ENCODE data around the gene SQOR. TPM values are rescaled to one million over a fixed set of nuclear protein-coding genes. Genes with fewer than 3 reads are reported as not detected.
A peak's percentile ranks its signal among the peaks of the same experiment; 100 is the strongest.
"Not testable (repeated sequence)": the region's sequence is repeated elsewhere in the genome, so short reads cannot be mapped to it uniquely, and the experiment has no call there.

Gene SQOR
- total RNA-seq, 1 experiment from 2014 or later = 82.8 TPM

DNA sequence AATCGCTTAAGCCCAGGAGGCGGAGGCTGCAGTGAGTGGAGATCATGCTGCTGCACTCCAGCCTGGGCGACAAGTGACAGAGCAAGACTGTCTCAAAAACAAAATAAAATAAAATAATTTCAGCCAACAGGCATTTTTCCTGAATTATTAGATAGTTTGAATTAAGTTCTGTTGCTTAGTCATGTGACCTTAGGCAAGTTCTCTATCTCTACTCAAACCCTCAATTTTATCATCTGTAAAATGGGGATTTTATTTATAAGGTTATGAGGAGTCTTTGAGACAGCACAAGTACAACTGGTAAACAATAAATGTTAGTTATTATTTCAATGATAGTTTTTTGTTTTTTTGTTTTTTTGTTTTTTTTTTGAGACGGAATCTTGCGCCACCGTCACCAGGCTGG is 13.0 kb downstream of the SQOR start:
- Histone ChIP-seq H3K27me3 (no peaks in the 10 kb centered on the region), H3K4me3 (no peak overlapping the region), H3K36me3 (peaks cover 9% of the 10 kb centered on the region), H3K9me3 (no peaks in the 10 kb centered on the region)
- no peak for DNase-seq

DNA sequence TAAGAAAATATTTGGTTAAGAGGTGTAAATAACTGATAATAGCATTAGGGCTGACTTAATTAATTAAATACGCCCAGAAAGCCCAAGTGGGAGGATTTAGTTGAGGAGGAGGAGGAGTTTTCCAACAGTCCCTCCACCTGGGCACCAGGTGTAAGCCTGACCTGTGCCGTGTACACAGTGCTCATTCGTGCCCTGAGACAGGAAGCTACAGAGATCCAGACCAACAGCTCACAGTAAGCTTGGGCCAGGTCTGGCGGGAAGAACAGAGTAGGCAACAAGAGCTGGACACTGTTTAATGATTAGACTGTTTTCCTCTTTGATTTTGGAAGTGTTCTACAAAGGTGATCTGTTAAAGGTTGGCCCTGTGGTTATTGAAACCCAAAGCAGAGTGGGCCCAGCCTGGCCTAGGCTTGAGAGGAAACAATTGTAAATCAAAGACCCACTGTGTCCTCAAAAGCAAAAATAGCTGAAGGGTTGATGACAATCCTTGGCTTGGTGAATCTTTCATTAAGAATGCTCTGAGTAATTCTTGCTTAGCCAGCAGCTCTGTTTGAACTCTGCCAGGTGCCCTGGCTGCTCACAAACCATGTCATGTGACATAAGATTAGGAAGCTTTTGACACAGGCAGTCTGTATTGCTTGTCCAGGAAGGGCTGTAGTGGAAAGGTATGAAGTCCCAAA is 13.8 kb downstream of the SQOR start:
- peak; percentile 78 for DNase-seq
- no peaks in the 10 kb centered on the region for H3K9me3 ChIP-seq
- no peak overlapping the region for H3K4me3 ChIP-seq
- no peaks in the 10 kb centered on the region for H3K27me3 ChIP-seq
- peaks cover 9% of the 10 kb centered on the region for H3K36me3 ChIP-seq

DNA sequence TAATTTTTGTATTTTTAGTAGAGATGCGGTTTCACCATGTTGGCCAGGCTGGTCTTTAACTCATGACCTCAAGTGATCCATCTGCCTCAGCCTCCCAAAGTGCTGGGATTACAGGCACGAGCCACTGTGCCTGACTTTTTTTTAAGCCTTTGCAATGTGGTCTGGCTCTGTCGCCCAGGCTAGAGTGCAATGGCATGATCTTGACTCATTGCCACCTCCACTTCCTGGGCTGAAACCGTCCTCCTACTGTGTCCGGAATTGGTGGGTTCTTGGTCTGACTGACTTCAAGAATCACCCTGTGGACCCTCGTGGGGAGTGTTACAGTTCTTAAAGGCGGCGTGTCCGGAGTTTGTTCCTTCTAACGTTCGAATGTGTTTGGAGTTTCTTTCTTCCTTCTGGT is 15.2 kb downstream of the SQOR start:
- H3K27me3 ChIP-seq = not testable (repeated sequence)

DNA sequence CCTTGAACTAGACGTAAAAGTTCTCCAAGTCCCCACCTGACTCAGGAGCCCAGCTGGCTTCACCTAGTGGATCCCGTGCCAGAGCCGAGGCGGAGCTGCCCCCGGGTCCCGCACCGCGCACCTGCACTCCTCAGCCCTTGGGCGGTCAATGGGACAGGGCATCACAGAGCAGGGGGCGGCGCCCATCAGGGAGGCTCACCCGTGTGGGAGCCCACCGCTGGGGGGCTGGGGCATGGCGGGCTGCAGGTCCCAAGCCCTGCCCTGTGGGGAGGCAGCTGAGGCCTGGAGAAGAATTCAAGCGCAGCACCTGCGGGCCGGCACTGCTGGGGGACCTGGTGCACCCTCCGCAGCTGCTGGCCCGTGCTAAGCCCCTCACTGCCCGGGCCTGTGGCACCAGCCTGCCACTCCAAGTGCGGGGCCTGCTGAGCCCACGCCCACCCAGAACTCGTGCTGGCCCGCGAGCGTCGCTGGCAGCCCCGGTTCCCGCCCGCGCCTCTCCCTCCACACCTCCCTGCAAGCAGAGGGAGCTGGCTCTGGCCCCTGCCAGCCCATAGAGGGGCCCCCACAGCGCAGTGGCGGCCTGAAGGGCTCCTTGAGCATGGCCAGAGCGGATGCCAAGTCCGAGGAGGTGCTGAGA is 16.2 kb downstream of the SQOR start:
- Histone ChIP-seq H3K4me3 (no peak overlapping the region), H3K9me3 (no peaks in the 10 kb centered on the region), H3K27me3 (no peaks in the 10 kb centered on the region), H3K36me3 (peaks cover 9% of the 10 kb centered on the region)
- no peak for DNase-seq

More for the DNA sequence above, 15.2 kb downstream of the SQOR start:
- peak; percentile 33 for DNase-seq
- not testable (repeated sequence) for H3K36me3 ChIP-seq, H3K9me3 ChIP-seq, H3K4me3 ChIP-seq

DNA sequence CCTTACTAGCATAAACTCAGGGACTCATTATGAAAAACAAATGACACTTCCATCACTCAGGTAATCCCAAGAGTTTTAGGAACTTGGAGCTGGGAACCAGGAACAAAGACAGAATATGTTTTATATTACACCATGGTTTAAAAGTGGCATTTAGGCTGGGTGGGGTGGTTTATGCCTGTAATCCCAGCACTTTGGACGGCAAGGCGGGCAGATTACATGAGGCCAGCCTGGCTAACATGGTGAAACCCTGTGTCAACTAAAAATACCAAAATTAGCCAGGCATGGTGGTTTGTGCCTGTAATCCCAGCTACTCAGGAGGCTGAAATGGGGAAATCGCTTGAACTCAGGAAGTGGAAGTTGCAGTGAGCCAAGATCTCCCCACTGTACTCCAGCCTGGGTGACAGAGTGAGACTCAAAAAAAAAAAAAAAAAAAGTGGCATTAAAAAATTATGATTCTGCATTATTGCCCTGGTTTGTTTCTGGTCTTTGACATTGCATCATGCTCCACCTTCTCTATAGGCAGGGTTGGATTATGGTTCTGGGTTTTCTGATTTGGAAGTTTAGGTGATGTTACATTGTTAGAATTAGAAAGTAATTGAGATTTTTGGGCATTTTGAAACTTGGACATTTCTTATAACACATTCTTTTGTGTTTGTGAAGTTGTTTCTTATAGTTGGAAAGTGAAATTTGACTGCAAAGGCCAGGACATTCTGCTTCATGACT is 19.0 kb downstream of the SQOR start:
- DNase-seq = no peak
- H3K4me3 ChIP-seq = no peak overlapping the region
- H3K9me3 ChIP-seq = no peaks in the 10 kb centered on the region

GRCh38 chr15:45654749-45655148 is 19.9 kb downstream of the SQOR start:
- Histone ChIP-seq H3K4me3 (no peak overlapping the region), H3K36me3 (peaks cover 14% of the 10 kb centered on the region), H3K27me3 (no peaks in the 10 kb centered on the region), H3K9me3 (no peaks in the 10 kb centered on the region)
- DNase-seq = no peak

More for the DNA sequence above, 19.0 kb downstream of the SQOR start:
- Histone ChIP-seq H3K27me3 (no peaks in the 10 kb centered on the region), H3K36me3 (peaks cover 9% of the 10 kb centered on the region)

DNA sequence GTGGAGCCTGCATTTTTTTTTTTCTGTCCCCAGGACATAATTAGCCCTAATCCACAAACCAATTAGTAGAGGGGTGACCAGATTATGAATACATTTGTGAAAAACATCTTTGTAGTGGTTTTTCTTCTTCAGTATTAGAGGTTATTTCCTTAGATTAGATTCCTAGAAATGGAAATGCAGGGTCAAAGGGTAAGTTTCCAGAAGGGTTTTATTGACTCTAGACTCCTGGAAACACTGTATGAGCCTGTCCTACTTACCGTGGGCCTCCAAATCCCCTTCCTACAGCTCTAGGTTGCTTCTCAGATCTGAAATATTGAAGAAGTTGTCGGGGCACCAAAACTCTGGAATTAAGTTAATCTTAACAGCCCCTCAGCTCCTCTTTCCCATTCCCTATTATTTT is 22.4 kb downstream of the SQOR start:
- Histone ChIP-seq H3K27me3 (no peaks in the 10 kb centered on the region), H3K9me3 (no peaks in the 10 kb centered on the region), H3K4me3 (no peak overlapping the region), H3K36me3 (peaks cover 15% of the 10 kb centered on the region)
- no peak for DNase-seq

DNA sequence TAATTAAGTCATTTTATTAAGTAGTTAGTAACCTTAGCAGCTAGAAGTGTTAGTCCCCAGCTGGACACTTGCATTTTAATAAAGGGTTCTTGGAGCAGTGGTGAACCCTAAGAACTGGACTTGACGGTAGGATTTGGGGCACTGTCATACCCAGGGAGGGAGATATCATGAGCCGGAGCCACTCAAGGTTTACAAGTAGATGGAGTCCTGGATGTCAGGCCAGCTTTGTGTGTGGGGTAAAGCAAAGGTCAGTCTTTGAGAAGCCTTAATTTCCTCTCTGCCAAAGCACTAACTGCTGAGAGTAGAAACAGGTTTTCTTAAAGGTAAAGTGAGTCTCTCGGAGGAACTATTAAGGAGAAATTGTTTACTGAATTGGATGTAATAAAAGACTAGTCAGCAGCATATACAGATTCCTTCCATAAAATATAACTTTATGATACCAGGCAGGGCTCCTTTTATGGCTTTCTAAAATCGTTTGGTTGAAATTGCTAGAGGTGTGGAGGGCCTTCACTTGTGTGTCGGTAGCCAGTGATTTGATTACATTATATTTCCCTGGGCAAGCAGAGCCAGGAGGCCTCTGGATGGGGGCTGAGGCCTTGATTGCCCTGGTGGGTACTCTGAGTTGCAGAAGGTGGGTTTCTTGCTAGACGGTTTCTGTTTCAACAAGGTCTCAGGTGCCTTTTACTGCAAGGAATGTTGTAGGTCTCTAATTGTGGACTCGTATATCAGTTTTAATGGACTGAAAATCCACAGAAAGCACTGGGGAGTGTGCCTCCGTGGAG is 23.1 kb downstream of the SQOR start:
- Histone ChIP-seq H3K36me3 (peaks cover 20% of the 10 kb centered on the region), H3K9me3 (no peaks in the 10 kb centered on the region), H3K4me3 (no peak overlapping the region), H3K27me3 (no peaks in the 10 kb centered on the region)
- no peak for DNase-seq

DNA sequence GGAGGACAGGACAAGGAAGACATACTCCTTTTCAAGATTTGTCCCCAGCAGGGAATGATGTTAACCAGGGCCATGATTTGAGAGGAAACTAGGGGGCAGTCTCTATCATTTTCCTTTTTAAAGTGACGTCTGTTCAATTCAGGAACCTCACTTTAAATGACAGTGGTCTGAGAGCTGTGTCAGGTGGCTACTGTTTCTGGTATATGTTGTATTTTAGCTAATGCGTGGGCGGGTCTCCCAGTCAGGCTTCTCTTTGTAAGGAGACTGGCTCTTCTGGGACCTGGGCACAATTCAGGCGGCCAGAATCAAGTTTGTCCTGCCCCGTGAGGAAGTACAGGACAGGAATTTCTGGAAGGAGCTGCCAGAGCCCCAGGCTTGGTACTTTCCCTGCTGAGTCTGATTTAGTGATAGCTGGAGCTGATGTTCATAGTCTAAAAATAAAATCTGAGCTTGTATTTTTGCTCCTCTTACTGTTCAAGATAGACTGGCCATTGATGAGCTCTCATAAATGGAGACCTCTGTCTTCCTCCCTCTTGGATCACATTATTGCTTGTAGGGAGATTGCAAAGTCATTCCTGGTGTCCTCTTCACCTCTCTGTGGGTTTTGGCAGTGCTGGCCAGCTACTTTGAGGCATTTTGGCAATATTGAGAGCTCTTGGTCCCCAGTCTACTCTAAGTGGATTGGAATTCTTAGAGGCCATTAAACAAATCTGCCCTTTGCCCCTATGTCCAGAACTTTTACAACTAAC is 25.6 kb downstream of the SQOR start:
- H3K36me3 ChIP-seq = peaks cover 24% of the 10 kb centered on the region
- peak; percentile 23 for DNase-seq
- H3K27me3 ChIP-seq = no peaks in the 10 kb centered on the region
- no peaks in the 10 kb centered on the region for H3K9me3 ChIP-seq
- no peak overlapping the region for H3K4me3 ChIP-seq

- Histone ChIP-seq H3K9me3 (no peaks in the 10 kb centered on the region), H3K27me3 (0 out of 2 replicates have a peak, but pooled peaks cover 2% of the 10 kb centered on the region), H3K4me3 (no peak overlapping the region), H3K36me3 (peaks cover 24% of the 10 kb centered on the region)
- no peak for DNase-seq
Observed at GRCh38 chr15:45662375-45662774, 27.5 kb downstream of the SQOR start.

DNA sequence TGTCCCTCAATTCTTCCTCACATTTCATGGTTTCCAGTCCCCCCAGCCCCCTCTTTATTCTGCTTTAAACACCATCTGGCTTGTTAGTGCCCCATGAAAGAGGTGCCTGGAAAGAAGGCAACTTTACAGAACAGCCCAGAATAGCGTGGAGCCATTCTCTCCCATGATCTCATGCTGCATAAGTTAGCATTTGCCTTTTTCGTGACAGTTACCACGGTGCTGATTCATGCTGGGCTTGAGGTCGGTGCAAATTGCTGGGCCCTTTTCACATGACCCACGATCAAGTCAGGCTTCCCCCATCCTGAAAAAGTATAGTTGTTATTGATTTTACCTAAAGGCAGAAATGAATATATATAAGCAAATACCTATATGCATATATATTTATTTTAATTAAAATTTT is 29.6 kb downstream of the SQOR start:
- H3K27me3 ChIP-seq = 0 out of 2 replicates have a peak, but pooled peaks cover 2% of the 10 kb centered on the region
- H3K4me3 ChIP-seq = no peak overlapping the region
- no peaks in the 10 kb centered on the region for H3K9me3 ChIP-seq
- DNase-seq = peak; percentile 12
- peaks cover 22% of the 10 kb centered on the region for H3K36me3 ChIP-seq

DNA sequence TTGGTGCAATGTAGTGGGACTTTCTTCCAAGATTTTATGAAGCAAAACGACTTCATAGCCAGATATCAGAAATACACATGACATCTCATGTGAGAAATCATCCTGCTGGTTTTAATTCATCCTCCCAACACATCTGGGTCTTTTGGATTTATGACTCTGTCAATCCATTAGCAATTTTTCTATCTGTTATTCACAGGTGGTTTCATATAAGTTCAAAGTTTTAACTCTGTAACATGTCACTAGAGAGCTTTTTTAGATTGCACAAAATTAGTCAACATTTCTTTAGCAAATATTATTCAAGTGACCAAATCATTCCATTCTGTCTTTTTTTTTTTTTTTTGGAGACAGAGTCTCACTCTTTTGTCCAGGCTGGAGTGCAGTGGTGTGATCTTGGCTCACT is 30.4 kb downstream of the SQOR start:
- Histone ChIP-seq H3K36me3 (peaks cover 21% of the 10 kb centered on the region), H3K4me3 (no peak overlapping the region), H3K27me3 (0 out of 2 replicates have a peak, but pooled peaks cover 2% of the 10 kb centered on the region), H3K9me3 (no peaks in the 10 kb centered on the region)
- DNase-seq = no peak

- H3K27me3 ChIP-seq = 0 out of 2 replicates have a peak, but pooled peaks cover 2% of the 10 kb centered on the region
- no peaks in the 10 kb centered on the region for H3K9me3 ChIP-seq
- H3K4me3 ChIP-seq = no peak overlapping the region
- peaks cover 25% of the 10 kb centered on the region for H3K36me3 ChIP-seq
- DNase-seq = no peak
Observed at GRCh38 chr15:45666119-45666875, 31.5 kb downstream of the SQOR start.

GRCh38 chr15:45667002-45667401 is 32.2 kb downstream of the SQOR start:
- DNase-seq = no peak
- Histone ChIP-seq H3K36me3 (peaks cover 25% of the 10 kb centered on the region), H3K9me3 (no peaks in the 10 kb centered on the region), H3K27me3 (0 out of 2 replicates have a peak, but pooled peaks cover 2% of the 10 kb centered on the region), H3K4me3 (no peak overlapping the region)

DNA sequence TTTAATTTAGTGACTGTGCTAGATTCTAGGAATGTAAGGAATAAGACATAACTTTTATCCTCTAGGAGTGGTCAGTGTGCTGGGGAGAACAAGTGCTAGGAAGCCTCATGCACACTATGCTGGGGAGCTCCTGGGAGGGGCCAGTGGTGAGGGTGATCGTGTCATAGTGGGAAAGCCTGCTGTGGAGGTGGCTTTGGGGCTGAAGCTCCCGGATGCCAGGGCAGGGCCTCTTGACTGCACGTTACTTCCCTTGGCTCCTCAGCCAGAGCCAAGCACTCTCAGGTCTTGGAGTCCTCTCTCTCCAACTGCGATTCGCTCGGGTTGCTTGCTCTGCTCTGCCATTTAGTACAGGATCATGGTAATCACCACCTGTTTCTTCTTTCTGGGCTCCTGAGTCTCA is 33.6 kb downstream of the SQOR start:
- H3K27me3 ChIP-seq = 0 out of 2 replicates have a peak, but pooled peaks cover 2% of the 10 kb centered on the region
- DNase-seq = no peak

More for the DNA sequence above, 33.6 kb downstream of the SQOR start:
- Histone ChIP-seq H3K36me3 (peaks cover 23% of the 10 kb centered on the region), H3K9me3 (no peaks in the 10 kb centered on the region), H3K4me3 (no peak overlapping the region)

Data from MG63 (cell line).